ENCODE results near the gene NT5DC4. TPM values are rescaled to one million over a fixed set of nuclear protein-coding genes. Genes with fewer than 3 reads are reported as not detected.
"Not testable (repeated sequence)": the region's sequence is repeated elsewhere in the genome, so short reads cannot be mapped to it uniquely, and the experiment has no call there.

NT5DC4 gene
- total RNA-seq, 4 donors from 2014 or later = not detected

GRCh38 chr2:112713926-112714325 is 6.9 kb upstream of the NT5DC4 start:
- no peak for TF ChIP-seq EP300 (IDR thresholded peaks at IDR 0.05)
- no peak for TF ChIP-seq CTCF (IDR thresholded peaks at IDR 0.05)
- no peak for TF ChIP-seq POLR2AphosphoS5 (IDR thresholded peaks at IDR 0.05)
- no peak for TF ChIP-seq POLR2A (IDR thresholded peaks at IDR 0.05; ENCODE audit: low read depth)
- Histone ChIP-seq H3K4me1 (no peaks in the 10 kb centered on the region), H3K27me3 (peaks cover 0 to 8% (median 0%) of the 10 kb centered on the region in 4 donors), H3K36me3 (no peaks in the 10 kb centered on the region), H3K9me3 (no peaks in the 10 kb centered on the region), H3K4me3 (no peak overlapping the region), H3K27ac (replicated peaks in 1 of 4) (no peak overlapping the region)
- 91% methylated on average over 7 of the region's 7 CpGs for WGBS
- DNase-seq (ENCODE audit: extremely low spot score) = no peak
- intact Hi-C loops (cut with DNase I) = no loop called here

DNA sequence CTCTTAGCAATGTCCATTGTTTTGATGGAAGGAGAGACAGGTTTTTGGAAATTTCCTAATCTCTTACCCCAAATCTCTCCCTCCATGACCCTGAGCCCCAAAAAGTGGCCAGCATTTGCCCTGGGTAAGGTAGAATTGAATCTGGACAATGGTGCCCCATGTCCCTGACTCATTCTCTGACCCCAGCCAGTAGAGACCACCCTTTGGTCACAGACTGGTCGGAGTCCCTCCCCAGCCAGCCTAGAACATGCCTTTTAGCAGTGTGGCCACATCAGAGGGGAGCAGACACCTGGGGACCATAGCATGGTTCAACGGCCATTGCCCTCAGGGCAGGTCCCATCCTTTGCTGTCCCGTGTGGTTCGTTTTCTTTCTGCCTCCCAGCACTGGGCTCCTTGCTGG is 6.5 kb upstream of the NT5DC4 start:
- no peaks in the 10 kb centered on the region for H3K36me3 ChIP-seq
- no peak overlapping the region for H3K27ac ChIP-seq (replicated peaks in 1 of 4)
- peaks cover 0 to 8% (median 0%) of the 10 kb centered on the region in 4 donors for H3K27me3 ChIP-seq
- TF ChIP-seq POLR2A (IDR thresholded peaks at IDR 0.05; ENCODE audit: low read depth) (no peak), POLR2AphosphoS5 (IDR thresholded peaks at IDR 0.05) (no peak), CTCF (IDR thresholded peaks at IDR 0.05) (no peak), EP300 (IDR thresholded peaks at IDR 0.05) (no peak)
- WGBS = 98% methylated on average over 4 of the region's 4 CpGs
- H3K4me3 ChIP-seq = no peak overlapping the region
- intact Hi-C loops (cut with DNase I) = no loop called here
- no peaks in the 10 kb centered on the region for H3K9me3 ChIP-seq
- DNase-seq (ENCODE audit: extremely low spot score) = no peak
- H3K4me1 ChIP-seq = no peaks in the 10 kb centered on the region

- 94% methylated on average over 5 of the region's 7 CpGs for WGBS
- Histone ChIP-seq H3K27me3 (peaks cover 0 to 8% (median 0%) of the 10 kb centered on the region in 4 donors), H3K4me1 (no peaks in the 10 kb centered on the region), H3K27ac (replicated peaks in 1 of 4) (no peak overlapping the region), H3K9me3 (no peaks in the 10 kb centered on the region), H3K4me3 (no peak overlapping the region), H3K36me3 (no peaks in the 10 kb centered on the region)
- TF ChIP-seq POLR2AphosphoS5 (IDR thresholded peaks at IDR 0.05) (no peak), CTCF (IDR thresholded peaks at IDR 0.05) (no peak), EP300 (IDR thresholded peaks at IDR 0.05) (no peak), POLR2A (IDR thresholded peaks at IDR 0.05; ENCODE audit: low read depth) (no peak)
- intact Hi-C loops (cut with DNase I) = no loop called here
- no peak for DNase-seq (ENCODE audit: extremely low spot score)
These were observed 5.8 kb upstream of the NT5DC4 start for GRCh38 chr2:112714836-112715631.

DNA sequence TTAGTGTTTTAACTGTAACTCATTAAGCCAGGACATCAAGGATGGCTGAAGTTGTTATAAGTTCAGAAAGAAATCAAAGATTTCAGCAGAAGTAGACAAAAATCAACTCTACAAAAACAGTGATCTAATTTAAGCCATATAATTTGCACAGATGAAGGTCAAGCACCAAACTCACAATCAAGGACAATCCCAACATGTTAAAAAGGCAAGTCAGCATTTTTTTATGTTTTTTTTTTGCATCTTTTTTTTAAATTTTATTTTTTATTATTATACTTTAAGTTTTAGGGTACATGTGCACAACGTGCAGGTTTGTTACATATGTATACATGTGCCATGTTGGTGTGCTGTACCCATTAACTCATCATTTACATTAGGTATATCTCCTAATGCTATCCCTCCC is 4.7 kb upstream of the NT5DC4 start:
- H3K27me3 ChIP-seq; DNase-seq (ENCODE audit: extremely low spot score); H3K27ac ChIP-seq (replicated peaks in 1 of 4); intact Hi-C loops (cut with DNase I); H3K36me3 ChIP-seq; H3K4me3 ChIP-seq; H3K9me3 ChIP-seq; H3K4me1 ChIP-seq: not testable (repeated sequence)
- WGBS = 81% methylated on average over 1 of the region's 1 CpG

GRCh38 chr2:112716826-112717352 is 3.9 kb upstream of the NT5DC4 start:
- H3K4me1 ChIP-seq; H3K9me3 ChIP-seq; DNase-seq (ENCODE audit: extremely low spot score); intact Hi-C loops (cut with DNase I); H3K27ac ChIP-seq (replicated peaks in 1 of 4); H3K36me3 ChIP-seq; H3K27me3 ChIP-seq; H3K4me3 ChIP-seq: not testable (repeated sequence)
- 94% methylated on average over 3 of the region's 5 CpGs for WGBS
